ENCODE measurements around the gene CPPED1.
A peak's percentile ranks its signal among the peaks of the same experiment; 100 is the strongest.

Gene CPPED1

GRCh38 chr16:12752159-12752558, 51.5 kb downstream of the CPPED1 start:
- intact Hi-C loops (cut with DNase I) = no loop called here
- DNase-seq = no peak

GRCh38 chr16:12750554-12750918, 53.2 kb downstream of the CPPED1 start:
- intact Hi-C loops (cut with DNase I) = no loop called here
- no peak for DNase-seq

- intact Hi-C loops (cut with DNase I) = no loop called here
- DNase-seq = no peak
These were observed 54.6 kb downstream of the CPPED1 start for GRCh38 chr16:12749076-12749475.

- DNase-seq = no peak
- intact Hi-C loops (cut with DNase I) = no loop called here
These were observed 55.9 kb downstream of the CPPED1 start for GRCh38 chr16:12747827-12748226.

GRCh38 chr16:12747261-12747660, 56.4 kb downstream of the CPPED1 start:
- DNase-seq = no peak
- intact Hi-C loops (cut with DNase I) = no loop called here

GRCh38 chr16:12744860-12745259, 58.8 kb downstream of the CPPED1 start:
- DNase-seq = no peak
- intact Hi-C loops (cut with DNase I) = no loop called here

- intact Hi-C loops (cut with DNase I) = no loop called here
- DNase-seq = no peak
These were observed 60.9 kb downstream of the CPPED1 start for GRCh38 chr16:12742741-12743140.

- intact Hi-C loops (cut with DNase I) = no loop called here
- no peak for DNase-seq
These were observed 62.6 kb downstream of the CPPED1 start for GRCh38 chr16:12740986-12741610.

- DNase-seq = no peak
- intact Hi-C loops (cut with DNase I) = no loop called here
These were observed 63.9 kb downstream of the CPPED1 start for GRCh38 chr16:12739738-12740137.

GRCh38 chr16:12737563-12737962, 66.1 kb downstream of the CPPED1 start:
- intact Hi-C loops (cut with DNase I) = no loop called here
- DNase-seq = no peak

- intact Hi-C loops (cut with DNase I) = no loop called here
- DNase-seq = no peak
These were observed 67.9 kb downstream of the CPPED1 start for GRCh38 chr16:12735805-12736204.

- intact Hi-C loops (cut with DNase I) = no loop called here
These were observed 71.1 kb downstream of the CPPED1 start for GRCh38 chr16:12732600-12732999.

GRCh38 chr16:12729448-12729847, 74.2 kb downstream of the CPPED1 start:
- no peak for DNase-seq
- intact Hi-C loops (cut with DNase I) = loop anchor here (10.0 kb wide), 1 partner anchor 75 kb away; the partner anchor contains the start of gene CPPED1

More at GRCh38 chr16:12732600-12732999, 71.1 kb downstream of the CPPED1 start:
- DNase-seq = no peak

GRCh38 chr16:12728469-12728868, 75.2 kb downstream of the CPPED1 start:
- intact Hi-C loops (cut with DNase I) = loop anchor here (10.0 kb wide), 1 partner anchor 76 kb away; the partner anchor contains the start of gene CPPED1
- DNase-seq = no peak

- peak in 3 of 42 donors; percentile 14 to 31 (median 21) for DNase-seq
- intact Hi-C loops (cut with DNase I) = loop anchor here (10.0 kb wide), 1 partner anchor 81 kb away; the partner anchor contains the start of gene CPPED1
These were observed 79.5 kb downstream of the CPPED1 start for GRCh38 chr16:12724226-12724625.

GRCh38 chr16:12723681-12724080, 80.0 kb downstream of the CPPED1 start:
- no peak for DNase-seq
- intact Hi-C loops (cut with DNase I) = loop anchor here (10.0 kb wide), 1 partner anchor 81 kb away; the partner anchor contains the start of gene CPPED1

- intact Hi-C loops (cut with DNase I) = loop anchor here (10.0 kb wide), 1 partner anchor 83 kb away; the partner anchor contains the start of gene CPPED1
- DNase-seq = peak in 1 of 42 donors; percentile 17
These were observed 81.8 kb downstream of the CPPED1 start for GRCh38 chr16:12721841-12722421.

GRCh38 chr16:12719972-12720371, 83.7 kb downstream of the CPPED1 start:
- peak in 30 of 42 donors; percentile 18 to 80 (median 47) for DNase-seq
- intact Hi-C loops (cut with DNase I) = loop anchor here (10.0 kb wide), 1 partner anchor 85 kb away; the partner anchor contains the start of gene CPPED1

GRCh38 chr16:12716658-12717057, 87.0 kb downstream of the CPPED1 start:
- peak in 2 of 42 donors; percentile 5 to 19 for DNase-seq
- intact Hi-C loops (cut with DNase I) = no loop called here

GRCh38 chr16:12709807-12710206, 93.9 kb downstream of the CPPED1 start:
- intact Hi-C loops (cut with DNase I) = no loop called here
- no peak for DNase-seq

GRCh38 chr16:12708266-12708665, 95.4 kb downstream of the CPPED1 start:
- DNase-seq = no peak
- intact Hi-C loops (cut with DNase I) = no loop called here
